CD4-positive, CD25-positive, alpha-beta regulatory T cell (primary cell): ENCODE data around the gene ST6GALNAC5. TPM values are rescaled to one million over a fixed set of nuclear protein-coding genes. Genes with fewer than 3 reads are reported as not detected.
A peak's percentile ranks its signal among the peaks of the same experiment; 100 is the strongest.

Experiments
- ATAC-seq, 2 donors: fragments of 150-1000 bp; cut with Tn5 transposase; one replicate each; pipeline ENCODE4 v1.10.0; 2021; ENCODE audit warnings: low read depth in 2 of 2, moderate number of reproducible peaks in 2 of 2, moderate library complexity in 1 of 2
- DNase-seq, 3 donors: peaks; one replicate each; pipeline versions ENCODE4 v3.0.0 to v3.0.0-alpha.2; 2012 to 2022; ENCODE audit warnings: mixed read lengths in 1 of 3
- H3K27ac ChIP-seq: one replicate; pipeline ENCODE4 v1.7.0; 2013; ENCODE audit warnings: mild to moderate bottlenecking, low read length; ENCODE audit not compliant: insufficient read depth, poor library complexity, severe bottlenecking
- H3K27me3 ChIP-seq: one replicate; pipeline ENCODE4 v1.7.0; 2013; ENCODE audit warnings: low read length; ENCODE audit not compliant: control insufficient read depth, insufficient read depth
- H3K36me3 ChIP-seq: one replicate; pipeline ENCODE4 v1.7.0; 2013; ENCODE audit warnings: mild to moderate bottlenecking, low read length, moderate library complexity; ENCODE audit not compliant: control insufficient read depth, insufficient read depth
- H3K4me1 ChIP-seq: 2 replicates; pipeline ENCODE4 v1.7.0; 2013; ENCODE audit warnings: mild to moderate bottlenecking, low read length; ENCODE audit not compliant: insufficient read depth, control insufficient read depth, poor library complexity, severe bottlenecking
- H3K4me3 ChIP-seq: one replicate; pipeline ENCODE4 v1.7.0; 2013; ENCODE audit warnings: low read depth, mild to moderate bottlenecking, low read length, moderate library complexity
- H3K9me3 ChIP-seq, 2 experiments: 1 replicate in 1 of 2; 2 replicates in 1 of 2; pipeline ENCODE4 v1.7.0; 2013; ENCODE audit warnings: low read length in 2 of 2, mild to moderate bottlenecking in 1 of 2, moderate library complexity in 1 of 2; ENCODE audit not compliant: control insufficient read depth in 2 of 2
- H3K27ac Mint-ChIP-seq, 3 donors: one replicate each; pipeline ENCODE4 v1.8.0; 2020 to 2022; ENCODE audit warnings: mild to moderate bottlenecking in 3 of 3, mixed read lengths in 3 of 3, moderate library complexity in 2 of 3
- H3K27me3 Mint-ChIP-seq: one replicate; pipeline ENCODE4 v1.8.0; 2022; ENCODE audit warnings: mild to moderate bottlenecking, mixed read lengths
- H3K36me3 Mint-ChIP-seq: one replicate; pipeline ENCODE4 v1.8.0; 2020; ENCODE audit warnings: mixed read lengths
- H3K4me1 Mint-ChIP-seq, 4 donors: one replicate each; pipeline ENCODE4 v1.8.0; 2020 to 2022; ENCODE audit warnings: mixed read lengths in 4 of 4, mild to moderate bottlenecking in 1 of 4
- H3K4me3 Mint-ChIP-seq, 4 donors: one replicate each; pipeline ENCODE4 v1.8.0; 2020 to 2022; ENCODE audit warnings: mild to moderate bottlenecking in 4 of 4, mixed read lengths in 4 of 4, moderate library complexity in 3 of 4
- H3K9me3 Mint-ChIP-seq, 7 donors: one replicate each; pipeline ENCODE4 v1.8.0; 2020 to 2022; ENCODE audit warnings: mixed read lengths in 7 of 7, mild to moderate bottlenecking in 3 of 7, moderate library complexity in 2 of 7
- polyA plus RNA-seq, 4 donors: library from polyadenylated mRNA; unstranded; fragments of 300-500 nt; fragmentation: Illumina TruSeq; gene quantifications; one replicate each; pipeline ENCODE4 v1.2.3, GENCODE V29; 2021
- total RNA-seq: library from RNA; stranded (reverse); gene quantifications from one replicate; pipeline ENCODE4 v1.2.3, GENCODE V29; 2022

Gene ST6GALNAC5
- total and polyA plus RNA-seq, 5 donors from 2014 or later: 0.30 TPM; not detected in 4

- Histone ChIP-seq H3K36me3 (no peaks in the 10 kb centered on the region), H3K27me3 (peaks cover 3% of the 10 kb centered on the region), H3K27ac (no peak overlapping the region), H3K4me3 (no peak overlapping the region), H3K9me3 (no peaks in the 10 kb centered on the region), H3K4me1 (no peaks in the 10 kb centered on the region)
- H3K36me3 Mint-ChIP-seq: no peaks in the 10 kb centered on the region
- peaks cover 8% of the 10 kb centered on the region for H3K27me3 Mint-ChIP-seq
- ATAC-seq: no peak
- DNase-seq: no peak
- H3K4me1 Mint-ChIP-seq: no peaks in the 10 kb centered on the region
- H3K27ac Mint-ChIP-seq: no peak overlapping the region
- no peak overlapping the region for H3K4me3 Mint-ChIP-seq
- H3K9me3 Mint-ChIP-seq: no peaks in the 10 kb centered on the region
Measured at GRCh38 chr1:77027847-77028246, 160.6 kb downstream of the ST6GALNAC5 start.

DNA sequence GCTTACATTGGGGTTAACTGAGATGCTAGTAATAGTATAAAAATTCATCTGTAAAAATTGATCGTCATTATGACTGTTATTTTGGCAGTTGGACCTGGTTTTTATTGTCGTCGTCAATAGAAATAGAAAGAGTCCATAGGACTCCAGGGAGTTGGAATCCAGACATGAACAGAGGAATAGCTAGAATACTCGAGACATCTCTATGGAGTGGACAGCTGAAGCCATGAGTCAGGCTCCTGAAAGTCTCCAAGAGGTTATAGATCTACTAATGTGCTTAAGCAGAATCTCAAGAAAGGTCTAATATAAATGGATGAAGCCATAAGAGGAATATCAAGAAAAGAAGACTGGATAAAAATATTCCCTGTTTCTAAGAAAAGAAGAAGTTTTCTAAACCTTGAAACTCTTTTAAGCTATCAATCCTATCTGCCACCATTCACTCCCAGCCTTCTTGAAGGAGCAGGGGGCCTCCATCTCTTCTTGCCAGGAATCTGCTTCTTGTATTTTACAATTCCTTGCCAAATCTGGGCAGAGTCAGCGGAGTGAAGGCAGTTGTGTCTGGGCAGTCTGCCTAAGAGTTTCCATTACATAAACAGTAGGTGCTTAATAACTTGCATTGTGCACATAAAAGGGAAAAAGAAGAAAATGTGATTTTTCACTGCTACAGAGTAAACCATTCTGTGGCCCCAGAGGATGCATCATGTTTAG, 163.3 kb downstream of the ST6GALNAC5 start:
- Mint-ChIP-seq H3K27me3 (peaks cover 4% of the 10 kb centered on the region), H3K9me3 (no peaks in the 10 kb centered on the region)
- H3K4me3 ChIP-seq: no peak overlapping the region

DNA sequence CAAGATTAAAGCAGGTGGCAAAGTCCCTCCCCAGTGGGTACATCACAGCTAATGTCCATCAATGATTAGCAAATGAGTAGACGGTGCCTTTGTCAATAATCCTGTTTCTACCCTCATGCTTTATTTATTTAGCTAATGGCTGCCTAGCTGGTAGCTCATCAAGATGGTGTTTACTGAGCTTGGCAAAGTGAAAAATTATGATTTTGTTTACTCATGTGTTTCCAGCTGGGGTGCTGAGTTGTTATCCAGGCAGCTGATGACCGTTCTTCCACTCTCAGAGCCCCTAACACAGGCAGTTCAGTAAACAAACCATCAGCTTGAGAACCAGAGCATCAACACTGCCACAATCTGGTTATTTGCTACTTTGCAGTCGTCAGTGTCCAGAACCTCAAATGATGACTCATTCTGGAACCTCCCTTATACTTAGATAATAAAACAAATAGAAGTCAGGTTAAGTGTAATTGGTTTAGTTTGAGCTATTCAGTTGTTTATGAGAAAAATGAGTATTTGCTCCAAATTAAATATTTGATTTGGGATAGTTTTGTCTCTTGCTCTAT, 163.9 kb downstream of the ST6GALNAC5 start:
- ATAC-seq (no peak), DNase-seq (no peak)
- Histone ChIP-seq H3K4me1 (no peaks in the 10 kb centered on the region), H3K9me3 (no peaks in the 10 kb centered on the region), H3K27ac (no peak overlapping the region), H3K36me3 (no peaks in the 10 kb centered on the region), H3K4me3 (no peak overlapping the region), H3K27me3 (peaks cover 3% of the 10 kb centered on the region)
- H3K36me3 Mint-ChIP-seq: no peaks in the 10 kb centered on the region
- H3K4me3 Mint-ChIP-seq: no peak overlapping the region
- peaks cover 4% of the 10 kb centered on the region for H3K27me3 Mint-ChIP-seq
- H3K9me3 Mint-ChIP-seq: no peaks in the 10 kb centered on the region
- H3K4me1 Mint-ChIP-seq: no peaks in the 10 kb centered on the region
- H3K27ac Mint-ChIP-seq: no peak overlapping the region

More for the DNA sequence above, 163.3 kb downstream of the ST6GALNAC5 start:
- H3K27ac Mint-ChIP-seq: no peak overlapping the region
- H3K4me1 ChIP-seq: no peaks in the 10 kb centered on the region
- no peak for ATAC-seq
- H3K27me3 ChIP-seq: peaks cover 3% of the 10 kb centered on the region
- H3K36me3 ChIP-seq: no peaks in the 10 kb centered on the region
- no peaks in the 10 kb centered on the region for H3K4me1 Mint-ChIP-seq
- no peaks in the 10 kb centered on the region for H3K9me3 ChIP-seq
- no peak overlapping the region for H3K27ac ChIP-seq
- H3K4me3 Mint-ChIP-seq: no peak overlapping the region
- no peak for DNase-seq
- H3K36me3 Mint-ChIP-seq: no peaks in the 10 kb centered on the region

DNA sequence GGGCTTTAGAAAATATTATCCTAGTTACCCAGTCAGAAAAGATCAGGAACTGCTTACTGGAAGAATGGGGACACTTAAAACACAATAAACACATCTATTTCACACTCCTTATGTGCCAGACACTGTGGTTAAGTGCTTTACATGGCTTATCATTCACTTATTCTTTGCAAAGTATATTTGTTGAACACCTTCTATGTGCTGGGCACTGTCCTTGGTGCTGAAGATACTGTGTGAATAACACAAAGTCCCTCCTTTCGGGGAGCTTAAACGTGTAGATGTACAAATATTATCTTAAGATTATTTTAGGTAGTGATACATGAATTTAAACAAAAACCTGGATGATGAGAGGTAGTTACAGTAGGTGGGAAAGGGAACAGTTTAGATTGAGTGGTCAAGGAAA, 169.3 kb downstream of the ST6GALNAC5 start:
- no peaks in the 10 kb centered on the region for H3K36me3 Mint-ChIP-seq
- ATAC-seq: no peak
- H3K4me1 Mint-ChIP-seq: no peaks in the 10 kb centered on the region
- no peak overlapping the region for H3K27ac Mint-ChIP-seq
- peak in 1 of 3 donors; percentile 28 for DNase-seq
- no peaks in the 10 kb centered on the region for H3K27me3 Mint-ChIP-seq
- no peak overlapping the region for H3K4me3 ChIP-seq
- peaks cover 0 to 7% (median 2%) of the 10 kb centered on the region in 7 donors for H3K9me3 Mint-ChIP-seq
- no peak overlapping the region for H3K4me3 Mint-ChIP-seq
- no peak overlapping the region for H3K27ac ChIP-seq
- H3K9me3 ChIP-seq: peaks cover 0 to 4% of the 10 kb centered on the region in 2 experiments
- no peaks in the 10 kb centered on the region for H3K27me3 ChIP-seq
- H3K36me3 ChIP-seq: no peaks in the 10 kb centered on the region
- H3K4me1 ChIP-seq: no peaks in the 10 kb centered on the region

DNA sequence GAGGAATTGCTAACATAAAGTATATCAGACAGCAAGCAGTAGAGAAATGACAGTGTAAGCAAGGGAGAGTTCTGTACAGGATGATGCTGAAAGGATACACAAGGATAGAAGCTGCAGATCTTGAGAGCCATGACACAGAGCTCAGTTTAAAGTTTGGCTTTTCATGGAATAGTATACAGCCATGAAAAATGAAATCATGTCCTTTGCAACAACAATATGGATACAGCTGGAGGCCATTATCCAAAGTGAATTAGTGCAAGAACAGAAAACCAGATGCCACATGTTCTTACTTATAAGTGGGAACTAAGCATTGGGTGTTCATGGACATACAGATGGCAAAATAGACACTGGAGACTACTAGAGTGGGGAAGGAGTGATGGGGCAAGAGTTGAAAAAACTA, 169.8 kb downstream of the ST6GALNAC5 start:
- Histone ChIP-seq H3K4me1 (no peaks in the 10 kb centered on the region), H3K27ac (no peak overlapping the region), H3K9me3 (peaks cover 0 to 4% of the 10 kb centered on the region in 2 experiments), H3K27me3 (no peaks in the 10 kb centered on the region), H3K4me3 (no peak overlapping the region), H3K36me3 (no peaks in the 10 kb centered on the region)
- H3K36me3 Mint-ChIP-seq: no peaks in the 10 kb centered on the region
- DNase-seq (no peak), ATAC-seq (no peak)
- peaks cover 0 to 7% (median 2%) of the 10 kb centered on the region in 7 donors for H3K9me3 Mint-ChIP-seq
- H3K27ac Mint-ChIP-seq: no peak overlapping the region
- H3K4me1 Mint-ChIP-seq: no peaks in the 10 kb centered on the region
- H3K4me3 Mint-ChIP-seq: no peak overlapping the region
- H3K27me3 Mint-ChIP-seq: no peaks in the 10 kb centered on the region

- DNase-seq (no peak), ATAC-seq (no peak)
- Mint-ChIP-seq H3K27me3 (no peaks in the 10 kb centered on the region), H3K36me3 (no peaks in the 10 kb centered on the region), H3K27ac (no peak overlapping the region), H3K4me3 (no peak overlapping the region), H3K4me1 (no peaks in the 10 kb centered on the region), H3K9me3 (peaks cover 0 to 7% (median 2%) of the 10 kb centered on the region in 7 donors)
- H3K27me3 ChIP-seq: no peaks in the 10 kb centered on the region
- no peak overlapping the region for H3K4me3 ChIP-seq
- no peak overlapping the region for H3K27ac ChIP-seq
- H3K4me1 ChIP-seq: no peaks in the 10 kb centered on the region
- peaks cover 0 to 4% of the 10 kb centered on the region in 2 experiments for H3K9me3 ChIP-seq
- H3K36me3 ChIP-seq: no peaks in the 10 kb centered on the region
Measured at GRCh38 chr1:77038000-77038399, 170.7 kb downstream of the ST6GALNAC5 start.

GRCh38 chr1:77039111-77039510, 171.8 kb downstream of the ST6GALNAC5 start:
- Histone ChIP-seq H3K4me3 (no peak overlapping the region), H3K4me1 (no peaks in the 10 kb centered on the region), H3K9me3 (peaks cover 0 to 4% of the 10 kb centered on the region in 2 experiments), H3K27me3 (no peaks in the 10 kb centered on the region), H3K36me3 (no peaks in the 10 kb centered on the region), H3K27ac (no peak overlapping the region)
- Mint-ChIP-seq H3K27me3 (no peaks in the 10 kb centered on the region), H3K9me3 (peaks cover 0 to 7% (median 2%) of the 10 kb centered on the region in 7 donors), H3K4me1 (no peaks in the 10 kb centered on the region), H3K36me3 (no peaks in the 10 kb centered on the region), H3K27ac (no peak overlapping the region), H3K4me3 (no peak overlapping the region)
- ATAC-seq (no peak), DNase-seq (no peak)

GRCh38 chr1:77039739-77040138, 172.5 kb downstream of the ST6GALNAC5 start:
- no peak for DNase-seq
- peaks cover 0 to 4% of the 10 kb centered on the region in 2 experiments for H3K9me3 ChIP-seq
- H3K4me3 ChIP-seq: no peak overlapping the region
- H3K36me3 ChIP-seq: no peaks in the 10 kb centered on the region
- no peaks in the 10 kb centered on the region for H3K36me3 Mint-ChIP-seq
- no peaks in the 10 kb centered on the region for H3K27me3 ChIP-seq
- H3K27ac Mint-ChIP-seq: no peak overlapping the region
- no peak overlapping the region for H3K27ac ChIP-seq
- ATAC-seq: no peak
- peaks cover 0 to 7% (median 2%) of the 10 kb centered on the region in 7 donors for H3K9me3 Mint-ChIP-seq
- no peak overlapping the region for H3K4me3 Mint-ChIP-seq
- no peaks in the 10 kb centered on the region for H3K27me3 Mint-ChIP-seq
- H3K4me1 ChIP-seq: no peaks in the 10 kb centered on the region
- no peaks in the 10 kb centered on the region for H3K4me1 Mint-ChIP-seq
